Fibroblast of skin of back (primary cell): ENCODE data around the gene PINLYP. TPM values are rescaled to one million over a fixed set of nuclear protein-coding genes. Genes with fewer than 3 reads are reported as not detected.
A peak's percentile ranks its signal among the peaks of the same experiment; 100 is the strongest.
"Not testable (repeated sequence)": the region's sequence is repeated elsewhere in the genome, so short reads cannot be mapped to it uniquely, and the experiment has no call there.

ENCODE experiments used
- DNase-seq: peaks from one replicate; pipeline ENCODE4 v3.0.0-alpha.2; 2013
- polyA plus RNA-seq, 2 experiments: library from polyadenylated mRNA; unstranded; fragments of 120-200 nt; gene quantifications; one replicate each; pipeline ENCODE4 v1.2.1, GENCODE V29; 2013; ENCODE audit not compliant: insufficient read length in 2 of 2

The PINLYP gene
- polyA plus RNA-seq (2013, experiment 1 of 2; ENCODE audit: insufficient read length) = 0.68 TPM
- 0.96 TPM for polyA plus RNA-seq (2013, experiment 2 of 2; ENCODE audit: insufficient read length)

- DNase-seq = peak; percentile 99
Observed at GRCh38 chr19:43575156-43575950, at the start of gene PINLYP, which contains the start of gene XRCC1. Gene PINLYP, plus strand, starts transcription at chr19:43575801. Its CDS starts 1,391 bp downstream, at chr19:43577192. Gene XRCC1, minus strand, starts transcription at chr19:43575527. Its CDS starts 69 bp downstream, at chr19:43575458.

- DNase-seq = no peak
Observed at GRCh38 chr19:43525836-43526771, 49.5 kb upstream of the PINLYP start.

- peak; percentile 66 for DNase-seq
Observed at GRCh38 chr19:43526884-43527859, 48.4 kb upstream of the PINLYP start, which contains the start of gene ETHE1. Gene ETHE1, minus strand, starts transcription at chr19:43527201. Its CDS starts 24 bp downstream, at chr19:43527177.

GRCh38 chr19:43527860-43528622, 47.6 kb upstream of the PINLYP start:
- no peak for DNase-seq

- DNase-seq = no peak
Observed at GRCh38 chr19:43532571-43532961, 43.0 kb upstream of the PINLYP start.

GRCh38 chr19:43532962-43533545, 42.5 kb upstream of the PINLYP start, which contains the start of gene ZNF575:
Gene ZNF575, plus strand, starts transcription at chr19:43533188. Its CDS starts 1,235 bp downstream, at chr19:43534423.
- peak; percentile 93 for DNase-seq

- peak; percentile 99 for DNase-seq
Observed at GRCh38 chr19:43533546-43534304, 41.9 kb upstream of the PINLYP start.

- DNase-seq = no peak
Observed at GRCh38 chr19:43534305-43534815, 41.2 kb upstream of the PINLYP start.

- DNase-seq = peak; percentile 53
Observed at GRCh38 chr19:43534816-43535761, 40.5 kb upstream of the PINLYP start.

- DNase-seq = no peak
Observed at GRCh38 chr19:43538922-43539321, 36.7 kb upstream of the PINLYP start.

GRCh38 chr19:43540381-43540780, 35.2 kb upstream of the PINLYP start:
- DNase-seq = no peak

GRCh38 chr19:43541920-43542650, 33.5 kb upstream of the PINLYP start:
- DNase-seq = no peak

- DNase-seq = no peak
Observed at GRCh38 chr19:43544077-43544476, 31.5 kb upstream of the PINLYP start.

- no peak for DNase-seq
Observed at GRCh38 chr19:43545276-43545675, 30.3 kb upstream of the PINLYP start.

- no peak for DNase-seq
Observed at GRCh38 chr19:43545981-43546380, 29.6 kb upstream of the PINLYP start.

- no peak for DNase-seq
Observed at GRCh38 chr19:43546581-43546980, 29.0 kb upstream of the PINLYP start.

- DNase-seq = not testable (repeated sequence)
Observed at GRCh38 chr19:43547926-43548325, 27.7 kb upstream of the PINLYP start.
